ENCODE results near the gene ZDHHC20. TPM values are rescaled to one million over a fixed set of nuclear protein-coding genes. Genes with fewer than 3 reads are reported as not detected.

ZDHHC20 gene
- total and polyA plus RNA-seq, 10 of the 15 experiments (the other 5 are each of a cell fraction or from before 2014, with no cell fraction given): 8.6 to 57.8 (median 41.7) TPM

DNA sequence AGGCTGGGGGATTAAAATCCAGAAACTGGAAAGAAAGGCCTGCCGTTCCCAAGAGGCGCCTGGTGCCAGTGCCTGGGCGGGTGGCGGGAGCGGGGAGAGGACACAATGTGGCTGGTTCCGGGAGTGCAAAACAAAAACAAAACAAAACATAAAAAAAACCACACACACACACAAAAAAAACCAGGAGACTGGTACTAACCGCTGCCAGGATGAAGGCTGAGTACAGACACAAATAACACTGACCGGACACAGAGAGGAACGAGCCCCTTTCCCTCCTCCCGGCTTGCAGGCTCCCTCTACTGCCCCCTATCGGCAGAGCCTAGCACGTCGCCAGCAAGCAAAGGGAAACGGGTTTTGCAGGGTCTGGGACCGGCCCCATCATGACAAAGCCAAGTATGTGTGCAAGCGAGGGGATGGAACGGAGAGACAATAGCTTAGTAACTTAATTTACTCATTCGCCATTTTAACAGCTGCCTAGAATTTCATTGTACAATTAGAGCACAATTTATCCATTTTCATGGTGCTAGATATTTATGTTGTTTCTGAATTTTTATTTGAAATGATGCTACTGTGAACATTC lies 17.9 kb upstream of the ZDHHC20 start (continued):
- TF ChIP-seq, protein P1, sequence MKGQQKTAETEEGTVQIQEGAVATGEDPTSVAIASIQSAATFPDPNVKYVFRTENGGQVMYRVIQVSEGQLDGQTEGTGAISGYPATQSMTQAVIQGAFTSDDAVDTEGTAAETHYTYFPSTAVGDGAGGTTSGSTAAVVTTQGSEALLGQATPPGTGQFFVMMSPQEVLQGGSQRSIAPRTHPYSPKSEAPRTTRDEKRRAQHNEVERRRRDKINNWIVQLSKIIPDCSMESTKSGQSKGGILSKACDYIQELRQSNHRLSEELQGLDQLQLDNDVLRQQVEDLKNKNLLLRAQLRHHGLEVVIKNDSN (IDR thresholded peaks at IDR 0.05; ENCODE audit: borderline replicate concordance, extremely low read length, insufficient read depth, low read depth, low read length): no peak
- TF ChIP-seq SUPT20H (IDR thresholded peaks at IDR 0.05; ENCODE audit: borderline replicate concordance, control insufficient read depth, low read depth, low read length) (no peak), TCF3 (IDR thresholded peaks at IDR 0.05; ENCODE audit: borderline replicate concordance, insufficient read depth, low read depth, low read length) (no peak), WRNIP1 (IDR thresholded peaks at IDR 0.05; ENCODE audit: borderline replicate concordance, low read depth, low read length) (0 out of 2 replicates have a peak, but pooled peaks have one; percentile 36), ZNF217 (IDR thresholded peaks at IDR 0.05) (no peak), STAT3 (IDR thresholded peaks at IDR 0.05; ENCODE audit: low read depth, low read length) (no peak), SIN3A (IDR thresholded peaks at IDR 0.05; ENCODE audit: low read depth, low read length) (no peak), JUNB (IDR thresholded peaks at IDR 0.05) (no peak), RB1 (IDR thresholded peaks at IDR 0.05; ENCODE audit: borderline replicate concordance) (no peak; the same call in 1 of the 2 replicates), BHLHE40 (IDR thresholded peaks at IDR 0.05; ENCODE audit: borderline replicate concordance in 1 of 2, low read depth in 2 of 2, low read length in 1 of 2) (0 out of 4 replicates have a peak, but pooled peaks of 1 of the 2 experiments have one; percentile 12), GABPA (IDR thresholded peaks at IDR 0.05; ENCODE audit: low read depth) (no peak), NFYA (IDR thresholded peaks at IDR 0.05; ENCODE audit: borderline replicate concordance, low read depth, low read length) (no peak), ETV6 (conservative IDR thresholded peaks at IDR 0.05 in 1 of 2, IDR thresholded peaks at IDR 0.05 in 1 of 2; ENCODE audit: borderline replicate concordance in 1 of 2, low read depth in 1 of 2) (no peak), IKZF1 (conservative IDR thresholded peaks at IDR 0.05) (peak; percentile 35), TCF12 (IDR thresholded peaks at IDR 0.05; ENCODE audit: low read depth, low read length) (no peak), JUND (IDR thresholded peaks at IDR 0.05; ENCODE audit: low read depth, low read length) (no peak)
- TF ChIP-seq, protein P2, sequence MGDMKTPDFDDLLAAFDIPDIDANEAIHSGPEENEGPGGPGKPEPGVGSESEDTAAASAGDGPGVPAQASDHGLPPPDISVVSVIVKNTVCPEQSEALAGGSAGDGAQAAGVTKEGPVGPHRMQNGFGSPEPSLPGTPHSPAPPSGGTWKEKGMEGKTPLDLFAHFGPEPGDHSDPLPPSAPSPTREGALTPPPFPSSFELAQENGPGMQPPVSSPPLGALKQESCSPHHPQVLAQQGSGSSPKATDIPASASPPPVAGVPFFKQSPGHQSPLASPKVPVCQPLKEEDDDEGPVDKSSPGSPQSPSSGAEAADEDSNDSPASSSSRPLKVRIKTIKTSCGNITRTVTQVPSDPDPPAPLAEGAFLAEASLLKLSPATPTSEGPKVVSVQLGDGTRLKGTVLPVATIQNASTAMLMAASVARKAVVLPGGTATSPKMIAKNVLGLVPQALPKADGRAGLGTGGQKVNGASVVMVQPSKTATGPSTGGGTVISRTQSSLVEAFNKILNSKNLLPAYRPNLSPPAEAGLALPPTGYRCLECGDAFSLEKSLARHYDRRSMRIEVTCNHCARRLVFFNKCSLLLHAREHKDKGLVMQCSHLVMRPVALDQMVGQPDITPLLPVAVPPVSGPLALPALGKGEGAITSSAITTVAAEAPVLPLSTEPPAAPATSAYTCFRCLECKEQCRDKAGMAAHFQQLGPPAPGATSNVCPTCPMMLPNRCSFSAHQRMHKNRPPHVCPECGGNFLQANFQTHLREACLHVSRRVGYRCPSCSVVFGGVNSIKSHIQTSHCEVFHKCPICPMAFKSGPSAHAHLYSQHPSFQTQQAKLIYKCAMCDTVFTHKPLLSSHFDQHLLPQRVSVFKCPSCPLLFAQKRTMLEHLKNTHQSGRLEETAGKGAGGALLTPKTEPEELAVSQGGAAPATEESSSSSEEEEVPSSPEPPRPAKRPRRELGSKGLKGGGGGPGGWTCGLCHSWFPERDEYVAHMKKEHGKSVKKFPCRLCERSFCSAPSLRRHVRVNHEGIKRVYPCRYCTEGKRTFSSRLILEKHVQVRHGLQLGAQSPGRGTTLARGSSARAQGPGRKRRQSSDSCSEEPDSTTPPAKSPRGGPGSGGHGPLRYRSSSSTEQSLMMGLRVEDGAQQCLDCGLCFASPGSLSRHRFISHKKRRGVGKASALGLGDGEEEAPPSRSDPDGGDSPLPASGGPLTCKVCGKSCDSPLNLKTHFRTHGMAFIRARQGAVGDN (IDR thresholded peaks at IDR 0.05): no peak
- TF ChIP-seq, protein P3, sequence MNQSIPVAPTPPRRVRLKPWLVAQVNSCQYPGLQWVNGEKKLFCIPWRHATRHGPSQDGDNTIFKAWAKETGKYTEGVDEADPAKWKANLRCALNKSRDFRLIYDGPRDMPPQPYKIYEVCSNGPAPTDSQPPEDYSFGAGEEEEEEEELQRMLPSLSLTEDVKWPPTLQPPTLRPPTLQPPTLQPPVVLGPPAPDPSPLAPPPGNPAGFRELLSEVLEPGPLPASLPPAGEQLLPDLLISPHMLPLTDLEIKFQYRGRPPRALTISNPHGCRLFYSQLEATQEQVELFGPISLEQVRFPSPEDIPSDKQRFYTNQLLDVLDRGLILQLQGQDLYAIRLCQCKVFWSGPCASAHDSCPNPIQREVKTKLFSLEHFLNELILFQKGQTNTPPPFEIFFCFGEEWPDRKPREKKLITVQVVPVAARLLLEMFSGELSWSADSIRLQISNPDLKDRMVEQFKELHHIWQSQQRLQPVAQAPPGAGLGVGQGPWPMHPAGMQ (IDR thresholded peaks at IDR 0.05; ENCODE audit: borderline replicate concordance): no peak
- TF ChIP-seq, protein P4, sequence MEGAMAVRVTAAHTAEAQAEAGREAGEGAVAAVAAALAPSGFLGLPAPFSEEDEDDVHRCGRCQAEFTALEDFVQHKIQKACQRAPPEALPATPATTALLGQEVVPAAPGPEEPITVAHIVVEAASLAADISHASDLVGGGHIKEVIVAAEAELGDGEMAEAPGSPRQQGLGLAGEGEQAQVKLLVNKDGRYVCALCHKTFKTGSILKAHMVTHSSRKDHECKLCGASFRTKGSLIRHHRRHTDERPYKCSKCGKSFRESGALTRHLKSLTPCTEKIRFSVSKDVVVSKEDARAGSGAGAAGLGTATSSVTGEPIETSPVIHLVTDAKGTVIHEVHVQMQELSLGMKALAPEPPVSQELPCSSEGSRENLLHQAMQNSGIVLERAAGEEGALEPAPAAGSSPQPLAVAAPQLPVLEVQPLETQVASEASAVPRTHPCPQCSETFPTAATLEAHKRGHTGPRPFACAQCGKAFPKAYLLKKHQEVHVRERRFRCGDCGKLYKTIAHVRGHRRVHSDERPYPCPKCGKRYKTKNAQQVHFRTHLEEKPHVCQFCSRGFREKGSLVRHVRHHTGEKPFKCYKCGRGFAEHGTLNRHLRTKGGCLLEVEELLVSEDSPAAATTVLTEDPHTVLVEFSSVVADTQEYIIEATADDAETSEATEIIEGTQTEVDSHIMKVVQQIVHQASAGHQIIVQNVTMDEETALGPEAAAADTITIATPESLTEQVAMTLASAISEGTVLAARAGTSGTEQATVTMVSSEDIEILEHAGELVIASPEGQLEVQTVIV (IDR thresholded peaks at IDR 0.05; ENCODE audit: borderline replicate concordance, partially characterized antibody): no peak
